GM19035 (cell line): ENCODE data around the gene DUSP6.

Source experiments
- ATAC-seq: cut with Tn5 transposase; IDR thresholded peaks from one replicate; pipeline ENCODE4 v1.9.1; 2021; ENCODE audit not compliant: unreplicated experiment

Gene DUSP6

GRCh38 chr12:89373763-89374572 lies 21.7 kb upstream of the DUSP6 start:
- no peak for ATAC-seq

GRCh38 chr12:89372584-89373370 lies 20.5 kb upstream of the DUSP6 start:
- ATAC-seq: no peak

GRCh38 chr12:89370850-89371249 lies 18.5 kb upstream of the DUSP6 start:
- no peak for ATAC-seq

GRCh38 chr12:89370421-89370831 lies 18.1 kb upstream of the DUSP6 start:
- no peak for ATAC-seq

GRCh38 chr12:89369166-89369565 lies 16.9 kb upstream of the DUSP6 start:
- ATAC-seq: no peak

GRCh38 chr12:89368391-89368790 lies 16.1 kb upstream of the DUSP6 start:
- ATAC-seq: no peak

- ATAC-seq: no peak
These were observed 14.5 kb upstream of the DUSP6 start for GRCh38 chr12:89366676-89367364.

- no peak for ATAC-seq
These were observed 12.3 kb upstream of the DUSP6 start for GRCh38 chr12:89364631-89365030.

- ATAC-seq: no peak
These were observed 11.8 kb upstream of the DUSP6 start for GRCh38 chr12:89364058-89364457.

- ATAC-seq: no peak
These were observed 11.3 kb upstream of the DUSP6 start for GRCh38 chr12:89363582-89363981.

GRCh38 chr12:89363084-89363483 lies 10.8 kb upstream of the DUSP6 start:
- no peak for ATAC-seq

- ATAC-seq: no peak
These were observed 7.3 kb upstream of the DUSP6 start for GRCh38 chr12:89359615-89360014.

GRCh38 chr12:89358805-89359204 lies 6.5 kb upstream of the DUSP6 start:
- ATAC-seq: no peak

GRCh38 chr12:89357297-89357730 lies 5.0 kb upstream of the DUSP6 start:
- no peak for ATAC-seq

- no peak for ATAC-seq
These were observed 3.9 kb upstream of the DUSP6 start for GRCh38 chr12:89356069-89356665.

- no peak for ATAC-seq
These were observed 3.2 kb upstream of the DUSP6 start for GRCh38 chr12:89355243-89356068.

GRCh38 chr12:89354612-89355067 lies 2.3 kb upstream of the DUSP6 start:
- ATAC-seq: no peak

- peak; percentile 40 for ATAC-seq
These were observed 1.7 kb upstream of the DUSP6 start for GRCh38 chr12:89353823-89354611.

GRCh38 chr12:89353188-89353822 lies 1.0 kb upstream of the DUSP6 start:
- ATAC-seq: peak; percentile 27
